Chondrocyte (in vitro differentiated cells): ENCODE measurements around the gene NR2F6. TPM values are rescaled to one million over a fixed set of nuclear protein-coding genes. Genes with fewer than 3 reads are reported as not detected.
"Not testable (repeated sequence)": the region's sequence is repeated elsewhere in the genome, so short reads cannot be mapped to it uniquely, and the experiment has no call there.

Experiments used
- DNase-seq: peaks from one replicate; pipeline ENCODE4 v3.0.0; 2021; ENCODE audit warnings: mixed read lengths, low spot score
- H3K27ac Mint-ChIP-seq: one replicate; pipeline ENCODE4 v1.8.0; 2021; ENCODE audit warnings: mild to moderate bottlenecking, moderate library complexity, mixed read lengths; ENCODE audit not compliant: unreplicated experiment
- H3K27me3 Mint-ChIP-seq: 2 replicates; pipeline ENCODE4 v1.8.0; 2021; ENCODE audit warnings: low read depth, mixed read lengths
- H3K36me3 Mint-ChIP-seq: 2 replicates; pipeline ENCODE4 v1.8.0; 2021; ENCODE audit warnings: low read depth, mixed read lengths
- H3K4me1 Mint-ChIP-seq: 2 replicates; pipeline ENCODE4 v1.8.0; 2021; ENCODE audit warnings: low read depth, mild to moderate bottlenecking, mixed read lengths
- H3K4me3 Mint-ChIP-seq: one replicate; pipeline ENCODE4 v1.8.0; 2021; ENCODE audit warnings: mild to moderate bottlenecking, moderate library complexity, mixed read lengths; ENCODE audit not compliant: unreplicated experiment
- H3K9me3 Mint-ChIP-seq: 2 replicates; pipeline ENCODE4 v1.8.0; 2021; ENCODE audit warnings: low read depth, mixed read lengths
- total RNA-seq: library from RNA; stranded (reverse); gene quantifications from 3 replicates; pipeline ENCODE4 v1.2.1, GENCODE V29; 2021
- TF ChIP-seq, protein P1 (sequence below): fragments of 200-600 bp; sonication (generic); IDR thresholded peaks from 2 replicates; pipeline ENCODE4 v1.5.0; 2021; ENCODE audit warnings: antibody characterized with exemption, mild to moderate bottlenecking, moderate library complexity

Gene NR2F6
- total RNA-seq, 1 donor from 2014 or later: 45.0 TPM

DNA sequence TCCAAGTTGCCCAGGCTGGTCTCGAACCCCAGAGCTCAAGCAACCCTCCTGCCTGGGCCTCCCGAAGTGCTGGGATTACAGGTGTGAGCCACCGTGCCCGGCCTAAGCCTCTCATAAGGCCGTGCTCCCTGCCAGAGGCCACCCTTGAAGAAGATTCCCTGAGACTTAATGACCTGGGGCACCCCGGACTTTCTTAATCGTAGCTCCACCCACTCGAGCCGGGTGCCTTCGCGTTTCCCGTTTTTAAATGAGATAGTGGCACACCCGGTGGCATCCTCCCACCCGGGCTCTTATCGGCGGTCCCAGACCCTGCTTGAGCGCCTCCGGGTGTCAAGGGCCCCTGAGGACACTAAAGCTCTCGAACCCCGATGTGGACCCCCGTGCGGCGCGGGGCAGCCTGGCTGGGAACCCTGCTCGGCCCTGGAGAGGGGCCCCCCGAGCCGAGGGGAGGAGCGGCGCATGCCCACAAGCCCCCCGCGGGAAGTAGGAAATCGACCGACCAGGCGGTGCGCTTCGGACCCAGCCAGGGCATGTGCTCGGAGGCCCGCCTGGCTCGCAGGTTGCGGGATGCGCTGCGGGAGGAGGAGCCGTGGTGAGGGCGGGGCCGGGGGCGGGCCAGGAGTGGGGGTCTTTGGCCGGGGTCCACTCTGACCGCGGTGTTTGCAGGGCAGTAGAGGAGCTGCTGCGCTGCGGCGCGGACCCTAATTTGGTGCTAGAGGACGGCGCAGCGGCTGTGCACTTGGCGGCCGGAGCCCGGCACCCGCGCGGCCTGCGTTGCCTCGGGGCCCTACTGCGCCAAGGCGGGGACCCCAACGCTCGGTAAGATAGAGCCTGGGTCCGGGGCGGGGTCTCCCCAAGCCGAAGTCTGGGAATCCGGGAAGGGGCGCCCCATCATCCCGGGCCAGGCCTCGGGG is 35.9 kb upstream of the NR2F6 start, which contains the start of gene ANKLE1:
TSS of gene ANKLE1 (plus strand) at position 511 of the 914 bp plus-strand sequence. CDS start at position 531, 20 bp downstream.
- Mint-ChIP-seq H3K27ac (no peak within 1 kb of the TSS), H3K36me3 (peaks cover 7% of the 10 kb centered on the region)
- no peak for DNase-seq

DNA sequence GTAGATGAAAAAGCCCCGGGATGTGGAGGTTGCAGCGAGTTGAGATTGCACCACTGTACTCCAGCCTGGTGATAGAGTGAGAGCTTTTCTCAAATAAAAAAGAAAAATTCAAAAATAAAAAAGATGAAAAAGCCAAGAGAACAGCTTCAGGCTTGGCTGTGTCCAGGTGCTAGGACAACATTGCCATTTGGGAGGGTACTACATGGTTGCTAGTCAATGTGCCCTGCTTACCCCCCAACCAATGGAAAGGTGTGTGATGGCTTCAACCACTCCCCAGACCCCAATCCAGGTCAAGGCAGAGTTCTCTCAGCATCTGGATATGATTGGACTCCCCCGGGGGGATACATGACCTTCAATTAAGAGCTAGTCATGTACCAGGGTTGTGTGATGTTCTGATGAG is 33.7 kb upstream of the NR2F6 start:
- TF ChIP-seq, protein P1, sequence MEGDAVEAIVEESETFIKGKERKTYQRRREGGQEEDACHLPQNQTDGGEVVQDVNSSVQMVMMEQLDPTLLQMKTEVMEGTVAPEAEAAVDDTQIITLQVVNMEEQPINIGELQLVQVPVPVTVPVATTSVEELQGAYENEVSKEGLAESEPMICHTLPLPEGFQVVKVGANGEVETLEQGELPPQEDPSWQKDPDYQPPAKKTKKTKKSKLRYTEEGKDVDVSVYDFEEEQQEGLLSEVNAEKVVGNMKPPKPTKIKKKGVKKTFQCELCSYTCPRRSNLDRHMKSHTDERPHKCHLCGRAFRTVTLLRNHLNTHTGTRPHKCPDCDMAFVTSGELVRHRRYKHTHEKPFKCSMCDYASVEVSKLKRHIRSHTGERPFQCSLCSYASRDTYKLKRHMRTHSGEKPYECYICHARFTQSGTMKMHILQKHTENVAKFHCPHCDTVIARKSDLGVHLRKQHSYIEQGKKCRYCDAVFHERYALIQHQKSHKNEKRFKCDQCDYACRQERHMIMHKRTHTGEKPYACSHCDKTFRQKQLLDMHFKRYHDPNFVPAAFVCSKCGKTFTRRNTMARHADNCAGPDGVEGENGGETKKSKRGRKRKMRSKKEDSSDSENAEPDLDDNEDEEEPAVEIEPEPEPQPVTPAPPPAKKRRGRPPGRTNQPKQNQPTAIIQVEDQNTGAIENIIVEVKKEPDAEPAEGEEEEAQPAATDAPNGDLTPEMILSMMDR: no peak
- no peak for DNase-seq
- H3K27ac Mint-ChIP-seq: no peak overlapping the region
- no peak overlapping the region for H3K4me3 Mint-ChIP-seq
- H3K4me1 Mint-ChIP-seq: peaks cover 9% of the 10 kb centered on the region
- peaks cover 15% of the 10 kb centered on the region for H3K36me3 Mint-ChIP-seq
- H3K27me3 Mint-ChIP-seq: no peaks in the 10 kb centered on the region
- H3K9me3 Mint-ChIP-seq: no peaks in the 10 kb centered on the region

More for the DNA sequence above, 35.9 kb upstream of the NR2F6 start, which contains the start of gene ANKLE1:
- peaks cover 9% of the 10 kb centered on the region for H3K4me1 Mint-ChIP-seq
- TF ChIP-seq, protein P1: no peak
- H3K4me3 Mint-ChIP-seq: peak within 1 kb of the TSS; percentile 62
- H3K9me3 Mint-ChIP-seq: no peaks in the 10 kb centered on the region
- no peaks in the 10 kb centered on the region for H3K27me3 Mint-ChIP-seq

DNA sequence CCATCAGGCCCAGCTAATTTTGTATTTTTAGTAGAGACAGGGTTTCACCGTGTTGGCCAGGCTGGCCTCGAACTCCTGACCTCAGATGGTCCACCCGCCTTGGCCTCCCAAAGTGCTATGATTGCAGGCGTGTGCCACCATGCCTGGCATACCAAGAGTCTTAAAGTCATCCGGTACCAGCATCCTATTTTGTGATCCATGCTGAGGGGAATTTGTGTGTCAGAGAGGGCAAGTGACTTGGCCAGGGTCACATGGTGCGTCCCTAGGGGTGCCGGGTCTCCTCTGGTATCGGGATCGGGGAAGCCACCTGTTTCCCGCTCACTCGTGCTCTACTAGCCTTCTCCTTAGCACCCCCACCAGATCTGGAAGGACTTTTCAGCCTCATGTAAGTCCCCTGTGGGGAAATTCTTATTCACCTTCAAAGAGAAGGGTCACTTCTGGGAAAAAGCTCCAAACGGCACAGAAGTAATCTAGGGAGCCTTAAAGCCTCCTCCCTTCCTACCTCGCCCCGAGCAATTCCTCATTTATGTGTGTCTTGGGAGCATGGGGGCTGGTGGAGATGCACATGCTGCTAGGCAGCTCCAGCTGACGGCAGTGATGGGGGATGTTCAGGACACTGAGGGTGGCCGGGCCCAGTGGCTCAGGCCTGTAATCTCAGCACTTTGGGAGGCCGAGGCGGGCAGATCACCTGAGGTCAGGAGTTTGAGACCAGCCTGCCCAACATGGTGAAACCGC is 29.9 kb upstream of the NR2F6 start:
- H3K9me3 Mint-ChIP-seq: no peaks in the 10 kb centered on the region
- TF ChIP-seq, protein P1: no peak
- no peaks in the 10 kb centered on the region for H3K27me3 Mint-ChIP-seq
- H3K27ac Mint-ChIP-seq: no peak overlapping the region
- no peak for DNase-seq
- H3K4me3 Mint-ChIP-seq: no peak overlapping the region
- peaks cover 22% of the 10 kb centered on the region for H3K36me3 Mint-ChIP-seq
- no peaks in the 10 kb centered on the region for H3K4me1 Mint-ChIP-seq

DNA sequence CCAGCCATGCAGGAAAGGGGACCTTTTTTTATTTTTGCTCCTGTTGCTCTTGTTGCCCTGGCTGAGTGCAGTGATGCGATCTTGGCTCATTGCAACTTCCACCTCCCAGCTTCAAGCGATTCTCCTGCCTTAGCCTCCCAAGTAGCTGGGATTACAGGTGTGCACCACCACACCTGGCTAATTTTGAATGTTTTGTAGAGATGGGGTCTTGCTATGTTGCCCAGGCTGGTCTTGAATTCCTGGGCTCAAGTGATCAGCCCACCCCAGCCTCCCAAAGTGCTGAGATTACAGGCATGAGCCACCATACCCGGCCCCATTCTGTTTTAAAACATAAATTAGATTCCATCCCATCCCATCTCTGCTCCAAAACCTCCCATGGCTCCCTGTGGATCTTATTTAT is 29.2 kb upstream of the NR2F6 start:
- not testable (repeated sequence) for H3K9me3 Mint-ChIP-seq, DNase-seq, H3K27ac Mint-ChIP-seq, H3K4me1 Mint-ChIP-seq, H3K27me3 Mint-ChIP-seq, H3K4me3 Mint-ChIP-seq
- H3K36me3 Mint-ChIP-seq: peaks cover 24% of the 10 kb centered on the region

DNA sequence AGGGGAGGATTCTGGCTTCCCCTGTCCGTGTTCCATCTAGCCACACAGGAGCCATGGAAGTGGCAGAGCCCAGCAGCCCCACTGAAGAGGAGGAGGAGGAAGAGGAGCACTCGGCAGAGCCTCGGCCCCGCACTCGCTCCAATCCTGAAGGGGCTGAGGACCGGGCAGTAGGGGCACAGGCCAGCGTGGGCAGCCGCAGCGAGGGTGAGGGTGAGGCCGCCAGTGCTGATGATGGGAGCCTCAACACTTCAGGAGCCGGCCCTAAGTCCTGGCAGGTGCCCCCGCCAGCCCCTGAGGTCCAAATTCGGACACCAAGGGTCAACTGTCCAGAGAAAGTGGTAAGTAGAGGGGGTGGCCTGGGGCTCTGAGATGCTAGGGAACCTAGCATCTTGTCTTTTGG is 23.0 kb upstream of the NR2F6 start:
- peaks cover 6% of the 10 kb centered on the region for H3K36me3 Mint-ChIP-seq
- H3K27ac Mint-ChIP-seq: no peak overlapping the region
- no peak for DNase-seq
- no peak overlapping the region for H3K4me3 Mint-ChIP-seq
- TF ChIP-seq, protein P1: no peak
- no peaks in the 10 kb centered on the region for H3K27me3 Mint-ChIP-seq
- H3K4me1 Mint-ChIP-seq: peaks cover 16% of the 10 kb centered on the region
- peaks cover 4% of the 10 kb centered on the region for H3K9me3 Mint-ChIP-seq
